Ishikawa (cell line): ENCODE data around the gene GPR84.
A peak's percentile ranks its signal among the peaks of the same experiment; 100 is the strongest.

Source experiments
- CEBPB ChIP-seq: IDR thresholded peaks from 2 replicates; pipeline ENCODE4 v1.6.1; 2012
- CREB1 ChIP-seq: IDR thresholded peaks from 2 replicates; pipeline ENCODE4 v1.6.1; 2012; ENCODE audit warnings: low read depth
- EGR1 ChIP-seq: IDR thresholded peaks from 2 replicates; pipeline ENCODE4 v1.6.1; 2012
- EP300 ChIP-seq: IDR thresholded peaks from 2 replicates; pipeline ENCODE4 v1.6.1; 2012; ENCODE audit warnings: borderline replicate concordance
- FOXM1 ChIP-seq: IDR thresholded peaks from 2 replicates; pipeline ENCODE4 v1.6.1; 2012; ENCODE audit warnings: low read depth, borderline replicate concordance
- NFIC ChIP-seq: IDR thresholded peaks from 2 replicates; pipeline ENCODE4 v1.6.1; 2012
- RAD21 ChIP-seq: IDR thresholded peaks from 2 replicates; pipeline ENCODE4 v1.6.1; 2012; ENCODE audit warnings: low read depth
- TAF1 ChIP-seq: IDR thresholded peaks from 2 replicates; pipeline ENCODE4 v1.6.1; 2012; ENCODE audit warnings: low read depth, mild to moderate bottlenecking
- TCF12 ChIP-seq: IDR thresholded peaks from 2 replicates; pipeline ENCODE4 v1.6.1; 2012; ENCODE audit warnings: low read depth
- TEAD4 ChIP-seq: IDR thresholded peaks from 2 replicates; pipeline ENCODE4 v1.6.1; 2012
- USF1 ChIP-seq: IDR thresholded peaks from 2 replicates; pipeline ENCODE4 v1.6.1; 2012
- YY1 ChIP-seq: IDR thresholded peaks from 2 replicates; pipeline ENCODE4 v1.6.1; 2012; ENCODE audit warnings: low read depth
- ZBTB7A ChIP-seq: IDR thresholded peaks from 2 replicates; pipeline ENCODE4 v1.6.1; 2012; ENCODE audit warnings: low read depth
- TF ChIP-seq, protein P1 (sequence below): IDR thresholded peaks from 2 replicates; pipeline ENCODE4 v1.6.1; 2012; ENCODE audit warnings: low read depth, mild to moderate bottlenecking
- TF ChIP-seq, protein P2 (sequence below): IDR thresholded peaks from 2 replicates; pipeline ENCODE4 v1.6.1; 2012

The GPR84 gene

DNA sequence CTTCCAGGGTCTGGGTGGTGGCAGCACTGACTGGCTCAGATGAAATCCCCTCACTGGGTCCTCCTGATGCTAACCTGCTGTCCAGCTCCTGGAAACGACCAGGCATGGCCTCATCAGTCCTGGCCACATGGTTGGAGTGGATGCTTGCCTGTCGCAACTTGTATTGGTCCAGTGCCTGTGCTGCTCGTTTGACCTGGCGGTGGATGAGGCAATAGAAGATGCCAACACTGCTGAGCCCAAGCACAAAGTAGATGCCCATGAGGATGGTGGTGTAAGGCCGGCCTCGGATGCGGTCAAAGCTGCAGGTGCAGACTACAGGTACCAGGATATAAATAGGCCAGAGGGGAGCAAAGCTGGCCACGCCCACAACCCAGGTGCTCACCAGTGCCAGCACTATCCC is 1.2 kb downstream of the GPR84 start:
- no peak for TF ChIP-seq TEAD4
- no peak for TF ChIP-seq USF1
- TF ChIP-seq EP300 = no peak
- no peak for TF ChIP-seq CREB1
- TF ChIP-seq FOXM1 = no peak
- TF ChIP-seq, protein P1, sequence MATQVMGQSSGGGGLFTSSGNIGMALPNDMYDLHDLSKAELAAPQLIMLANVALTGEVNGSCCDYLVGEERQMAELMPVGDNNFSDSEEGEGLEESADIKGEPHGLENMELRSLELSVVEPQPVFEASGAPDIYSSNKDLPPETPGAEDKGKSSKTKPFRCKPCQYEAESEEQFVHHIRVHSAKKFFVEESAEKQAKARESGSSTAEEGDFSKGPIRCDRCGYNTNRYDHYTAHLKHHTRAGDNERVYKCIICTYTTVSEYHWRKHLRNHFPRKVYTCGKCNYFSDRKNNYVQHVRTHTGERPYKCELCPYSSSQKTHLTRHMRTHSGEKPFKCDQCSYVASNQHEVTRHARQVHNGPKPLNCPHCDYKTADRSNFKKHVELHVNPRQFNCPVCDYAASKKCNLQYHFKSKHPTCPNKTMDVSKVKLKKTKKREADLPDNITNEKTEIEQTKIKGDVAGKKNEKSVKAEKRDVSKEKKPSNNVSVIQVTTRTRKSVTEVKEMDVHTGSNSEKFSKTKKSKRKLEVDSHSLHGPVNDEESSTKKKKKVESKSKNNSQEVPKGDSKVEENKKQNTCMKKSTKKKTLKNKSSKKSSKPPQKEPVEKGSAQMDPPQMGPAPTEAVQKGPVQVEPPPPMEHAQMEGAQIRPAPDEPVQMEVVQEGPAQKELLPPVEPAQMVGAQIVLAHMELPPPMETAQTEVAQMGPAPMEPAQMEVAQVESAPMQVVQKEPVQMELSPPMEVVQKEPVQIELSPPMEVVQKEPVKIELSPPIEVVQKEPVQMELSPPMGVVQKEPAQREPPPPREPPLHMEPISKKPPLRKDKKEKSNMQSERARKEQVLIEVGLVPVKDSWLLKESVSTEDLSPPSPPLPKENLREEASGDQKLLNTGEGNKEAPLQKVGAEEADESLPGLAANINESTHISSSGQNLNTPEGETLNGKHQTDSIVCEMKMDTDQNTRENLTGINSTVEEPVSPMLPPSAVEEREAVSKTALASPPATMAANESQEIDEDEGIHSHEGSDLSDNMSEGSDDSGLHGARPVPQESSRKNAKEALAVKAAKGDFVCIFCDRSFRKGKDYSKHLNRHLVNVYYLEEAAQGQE = no peak
- TF ChIP-seq, protein P2, sequence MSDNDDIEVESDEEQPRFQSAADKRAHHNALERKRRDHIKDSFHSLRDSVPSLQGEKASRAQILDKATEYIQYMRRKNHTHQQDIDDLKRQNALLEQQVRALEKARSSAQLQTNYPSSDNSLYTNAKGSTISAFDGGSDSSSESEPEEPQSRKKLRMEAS = no peak
- TF ChIP-seq YY1 = no peak
- no peak for TF ChIP-seq TAF1

GRCh38 chr12:54360717-54361456 is 3.4 kb downstream of the GPR84 start:
- TF ChIP-seq EP300 (no peak), YY1 (0 out of 2 replicates have a peak, but pooled peaks have one; percentile 21), ZBTB7A (peak; percentile 56; the same call in 1 of the 2 replicates), RAD21 (peak; percentile 100), TCF12 (no peak), TEAD4 (peak; percentile 49; the same call in 1 of the 2 replicates)

- TF ChIP-seq TAF1 (no peak), RAD21 (no peak), CREB1 (no peak)
Observed at GRCh38 chr12:54359762-54360351, 4.4 kb downstream of the GPR84 start.

- TF ChIP-seq TAF1 (peak; percentile 58), EGR1 (no peak; the same call in 1 of the 2 replicates), CEBPB (no peak; the same call in 1 of the 2 replicates), RAD21 (no peak), NFIC (peak; percentile 71), CREB1 (peak; percentile 82), TEAD4 (peak; percentile 66), ZBTB7A (peak; percentile 96), USF1 (peak; percentile 47; the same call in 1 of the 2 replicates), FOXM1 (peak; percentile 79), YY1 (peak; percentile 37; the same call in 1 of the 2 replicates), EP300 (peak; percentile 76; the same call in 1 of the 2 replicates), TCF12 (peak; percentile 91)
- TF ChIP-seq, protein P2 = peak; percentile 86
- TF ChIP-seq, protein P1 = no peak
Observed at GRCh38 chr12:54358945-54359761, 5.1 kb downstream of the GPR84 start.

GRCh38 chr12:54358191-54358944 is 5.9 kb downstream of the GPR84 start:
- no peak for TF ChIP-seq TAF1
- no peak for TF ChIP-seq EP300
